ENCODE measurements around the gene G2E3. TPM values are rescaled to one million over a fixed set of nuclear protein-coding genes. Genes with fewer than 3 reads are reported as not detected.

G2E3 gene
- total and polyA plus RNA-seq, 2 of the 13 experiments (the other 11 are each of a cell fraction or from before 2014, with no cell fraction given): 22.8 to 63.0 TPM

DNA sequence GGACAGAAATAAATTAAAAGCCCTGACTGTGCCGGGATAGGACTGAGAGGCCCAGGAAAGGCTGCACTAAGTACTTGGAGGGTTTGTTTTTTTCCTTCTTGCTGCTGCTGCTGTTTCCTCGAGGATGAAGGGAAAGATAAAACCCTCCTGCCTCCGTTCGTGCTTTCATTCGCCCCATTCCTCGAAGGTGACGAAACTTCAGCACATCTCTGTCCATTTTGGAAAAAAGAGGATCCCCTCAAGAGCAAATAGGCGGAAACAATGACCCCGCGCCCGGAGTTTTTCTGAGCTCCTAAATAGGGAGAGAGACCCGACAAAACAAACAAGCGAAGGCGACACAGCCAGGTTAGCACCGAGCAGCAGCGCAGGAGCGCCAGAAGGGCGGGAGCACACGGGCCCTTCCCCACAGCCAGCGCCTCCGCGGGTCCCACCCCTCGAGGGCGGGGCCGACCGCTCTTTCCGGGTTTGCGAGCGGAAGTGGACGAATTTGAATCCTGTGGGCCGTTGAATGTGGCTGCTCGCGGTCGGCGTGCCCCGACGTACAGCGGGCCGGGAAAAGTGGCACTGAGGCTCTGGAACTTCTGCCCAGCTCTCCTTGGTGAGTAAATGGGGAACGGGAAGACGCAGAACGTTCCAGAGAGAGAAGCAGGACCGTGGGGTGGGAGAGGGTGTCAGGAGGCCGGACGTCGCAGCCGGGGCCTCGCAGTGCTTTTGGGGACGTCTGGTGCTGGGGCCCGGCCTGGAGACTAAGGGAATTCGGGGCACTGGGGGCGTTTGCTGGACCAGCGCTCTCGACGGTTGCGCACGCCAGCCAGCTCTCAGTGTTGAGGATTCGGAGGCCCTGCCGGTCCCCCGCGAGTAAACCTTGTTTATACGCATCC is at the start of gene G2E3 (continued):
- TF ChIP-seq, protein P1, sequence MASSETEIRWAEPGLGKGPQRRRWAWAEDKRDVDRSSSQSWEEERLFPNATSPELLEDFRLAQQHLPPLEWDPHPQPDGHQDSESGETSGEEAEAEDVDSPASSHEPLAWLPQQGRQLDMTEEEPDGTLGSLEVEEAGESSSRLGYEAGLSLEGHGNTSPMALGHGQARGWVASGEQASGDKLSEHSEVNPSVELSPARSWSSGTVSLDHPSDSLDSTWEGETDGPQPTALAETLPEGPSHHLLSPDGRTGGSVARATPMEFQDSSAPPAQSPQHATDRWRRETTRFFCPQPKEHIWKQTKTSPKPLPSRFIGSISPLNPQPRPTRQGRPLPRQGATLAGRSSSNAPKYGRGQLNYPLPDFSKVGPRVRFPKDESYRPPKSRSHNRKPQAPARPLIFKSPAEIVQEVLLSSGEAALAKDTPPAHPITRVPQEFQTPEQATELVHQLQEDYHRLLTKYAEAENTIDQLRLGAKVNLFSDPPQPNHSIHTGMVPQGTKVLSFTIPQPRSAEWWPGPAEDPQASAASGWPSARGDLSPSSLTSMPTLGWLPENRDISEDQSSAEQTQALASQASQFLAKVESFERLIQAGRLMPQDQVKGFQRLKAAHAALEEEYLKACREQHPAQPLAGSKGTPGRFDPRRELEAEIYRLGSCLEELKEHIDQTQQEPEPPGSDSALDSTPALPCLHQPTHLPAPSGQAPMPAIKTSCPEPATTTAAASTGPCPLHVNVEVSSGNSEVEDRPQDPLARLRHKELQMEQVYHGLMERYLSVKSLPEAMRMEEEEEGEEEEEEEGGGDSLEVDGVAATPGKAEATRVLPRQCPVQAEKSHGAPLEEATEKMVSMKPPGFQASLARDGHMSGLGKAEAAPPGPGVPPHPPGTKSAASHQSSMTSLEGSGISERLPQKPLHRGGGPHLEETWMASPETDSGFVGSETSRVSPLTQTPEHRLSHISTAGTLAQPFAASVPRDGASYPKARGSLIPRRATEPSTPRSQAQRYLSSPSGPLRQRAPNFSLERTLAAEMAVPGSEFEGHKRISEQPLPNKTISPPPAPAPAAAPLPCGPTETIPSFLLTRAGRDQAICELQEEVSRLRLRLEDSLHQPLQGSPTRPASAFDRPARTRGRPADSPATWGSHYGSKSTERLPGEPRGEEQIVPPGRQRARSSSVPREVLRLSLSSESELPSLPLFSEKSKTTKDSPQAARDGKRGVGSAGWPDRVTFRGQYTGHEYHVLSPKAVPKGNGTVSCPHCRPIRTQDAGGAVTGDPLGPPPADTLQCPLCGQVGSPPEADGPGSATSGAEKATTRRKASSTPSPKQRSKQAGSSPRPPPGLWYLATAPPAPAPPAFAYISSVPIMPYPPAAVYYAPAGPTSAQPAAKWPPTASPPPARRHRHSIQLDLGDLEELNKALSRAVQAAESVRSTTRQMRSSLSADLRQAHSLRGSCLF (CRISPR knock-in tag; IDR thresholded peaks at IDR 0.05; ENCODE audit: borderline replicate concordance): peak; percentile 85
- TF ChIP-seq EP300 (IDR thresholded peaks at IDR 0.05; ENCODE audit: low read depth in 2 of 2, low read length in 2 of 2): peak in 1 of 2 experiments; percentile 51; a peak in 1 of 4 replicates
- TF ChIP-seq EP300 (CRISPR knock-in tag; IDR thresholded peaks at IDR 0.05; ENCODE audit: borderline replicate concordance): no peak
- no peak for TF ChIP-seq ZNF431 (CRISPR knock-in tag; IDR thresholded peaks at IDR 0.05; ENCODE audit: borderline replicate concordance, low read depth)
- 0 out of 2 replicates have a peak, but pooled peaks have one; percentile 87 for TF ChIP-seq ZNF570 (CRISPR knock-in tag; IDR thresholded peaks at IDR 0.05; ENCODE audit: borderline replicate concordance)
- peak; percentile 87 for TF ChIP-seq GABPA (IDR thresholded peaks at IDR 0.05; ENCODE audit: low read depth, low read length)
- TF ChIP-seq GABPA (CRISPR knock-in tag; IDR thresholded peaks at IDR 0.05; ENCODE audit: low read depth): peak; percentile 99
- peak; percentile 47 for TF ChIP-seq BHLHE40 (IDR thresholded peaks at IDR 0.05; ENCODE audit: low read length)
- no peak for TF ChIP-seq NONO (IDR thresholded peaks at IDR 0.05)
- TF ChIP-seq NONO (CRISPR knock-in tag; conservative IDR thresholded peaks at IDR 0.05): peak; percentile 88; the same call in 1 of the 2 replicates
- peak; percentile 85 for TF ChIP-seq KLF6 (CRISPR knock-in tag; IDR thresholded peaks at IDR 0.05)
- TF ChIP-seq, protein P2, sequence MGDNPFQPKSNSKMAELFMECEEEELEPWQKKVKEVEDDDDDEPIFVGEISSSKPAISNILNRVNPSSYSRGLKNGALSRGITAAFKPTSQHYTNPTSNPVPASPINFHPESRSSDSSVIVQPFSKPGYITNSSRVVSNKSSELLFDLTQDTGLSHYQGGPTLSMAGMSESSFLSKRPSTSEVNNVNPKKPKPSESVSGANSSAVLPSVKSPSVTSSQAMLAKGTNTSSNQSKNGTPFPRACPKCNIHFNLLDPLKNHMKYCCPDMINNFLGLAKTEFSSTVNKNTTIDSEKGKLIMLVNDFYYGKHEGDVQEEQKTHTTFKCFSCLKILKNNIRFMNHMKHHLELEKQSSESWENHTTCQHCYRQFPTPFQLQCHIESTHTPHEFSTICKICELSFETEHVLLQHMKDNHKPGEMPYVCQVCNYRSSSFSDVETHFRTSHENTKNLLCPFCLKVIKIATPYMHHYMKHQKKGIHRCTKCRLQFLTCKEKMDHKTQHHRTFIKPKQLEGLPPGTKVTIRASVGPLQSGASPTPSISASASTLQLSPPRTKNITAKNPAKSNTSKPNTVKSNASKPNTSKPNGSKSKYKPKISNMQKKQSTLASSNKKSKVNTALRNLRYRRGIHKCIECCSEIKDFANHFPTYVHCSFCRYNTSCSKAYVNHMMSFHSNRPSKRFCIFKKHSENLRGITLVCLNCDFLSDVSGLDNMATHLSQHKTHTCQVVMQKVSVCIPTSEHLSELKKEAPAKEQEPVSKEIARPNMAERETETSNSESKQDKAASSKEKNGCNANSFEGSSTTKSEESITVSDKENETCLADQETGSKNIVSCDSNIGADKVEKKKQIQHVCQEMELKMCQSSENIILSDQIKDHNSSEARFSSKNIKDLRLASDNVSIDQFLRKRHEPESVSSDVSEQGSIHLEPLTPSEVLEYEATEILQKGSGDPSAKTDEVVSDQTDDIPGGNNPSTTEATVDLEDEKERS (CRISPR knock-in tag; IDR thresholded peaks at IDR 0.05): peak; percentile 100
- no peak; the same call in 1 of the 2 replicates for TF ChIP-seq ZNF652 (CRISPR knock-in tag; IDR thresholded peaks at IDR 0.05; ENCODE audit: borderline replicate concordance, low read depth)
- TF ChIP-seq BRCA1 (CRISPR knock-in tag; IDR thresholded peaks at IDR 0.05): peak; percentile 94
- TF ChIP-seq, protein P3, sequence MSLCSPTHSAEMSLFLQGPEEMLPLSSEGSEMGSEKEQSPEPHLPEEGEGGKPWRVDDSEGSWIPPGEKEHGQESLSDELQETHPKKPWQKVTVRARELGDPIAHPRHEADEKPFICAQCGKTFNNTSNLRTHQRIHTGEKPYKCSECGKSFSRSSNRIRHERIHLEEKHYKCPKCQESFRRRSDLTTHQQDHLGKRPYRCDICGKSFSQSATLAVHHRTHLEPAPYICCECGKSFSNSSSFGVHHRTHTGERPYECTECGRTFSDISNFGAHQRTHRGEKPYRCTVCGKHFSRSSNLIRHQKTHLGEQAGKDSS (CRISPR knock-in tag; IDR thresholded peaks at IDR 0.05; ENCODE audit: borderline replicate concordance, low read depth): peak; percentile 76; the same call in 1 of the 2 replicates
- peak; percentile 72 for TF ChIP-seq ZBTB7A (CRISPR knock-in tag; IDR thresholded peaks at IDR 0.05)
- TF ChIP-seq, protein P4, sequence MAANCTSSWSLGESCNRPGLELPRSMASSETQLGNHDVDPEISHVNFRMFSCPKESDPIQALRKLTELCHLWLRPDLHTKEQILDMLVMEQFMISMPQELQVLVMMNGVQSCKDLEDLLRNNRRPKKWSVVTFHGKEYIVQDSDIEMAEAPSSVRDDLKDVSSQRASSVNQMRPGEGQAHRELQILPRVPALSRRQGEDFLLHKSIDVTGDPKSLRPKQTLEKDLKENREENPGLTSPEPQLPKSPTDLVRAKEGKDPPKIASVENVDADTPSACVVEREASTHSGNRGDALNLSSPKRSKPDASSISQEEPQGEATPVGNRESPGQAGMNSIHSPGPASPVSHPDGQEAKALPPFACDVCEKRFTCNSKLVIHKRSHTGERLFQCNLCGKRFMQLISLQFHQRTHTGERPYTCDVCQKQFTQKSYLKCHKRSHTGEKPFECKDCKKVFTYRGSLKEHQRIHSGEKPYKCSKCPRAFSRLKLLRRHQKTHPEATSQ (CRISPR knock-in tag; IDR thresholded peaks at IDR 0.05; ENCODE audit: borderline replicate concordance): peak; percentile 99
- TF ChIP-seq, protein P5, sequence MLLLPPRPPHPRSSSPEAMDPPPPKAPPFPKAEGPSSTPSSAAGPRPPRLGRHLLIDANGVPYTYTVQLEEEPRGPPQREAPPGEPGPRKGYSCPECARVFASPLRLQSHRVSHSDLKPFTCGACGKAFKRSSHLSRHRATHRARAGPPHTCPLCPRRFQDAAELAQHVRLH (CRISPR knock-in tag; IDR thresholded peaks at IDR 0.05; ENCODE audit: borderline replicate concordance, low read depth): peak; percentile 89
